Heart left ventricle (tissue), 13 donors: ENCODE results near the gene CALCOCO1.

Experiments used
- POLR2A ChIP-seq, 2 donors: fragments of 450-650 bp; IDR thresholded peaks; one replicate each; pipeline ENCODE4 v1.6.1; 2017; ENCODE audit warnings: antibody characterized with exemption in 2 of 2, mild to moderate bottlenecking in 2 of 2, moderate library complexity in 2 of 2
- TF ChIP-seq, protein P1 (sequence below), 12 donors: fragments of 200-600 bp; sonication (generic) in 4 of 12; IDR thresholded peaks; one replicate each; pipeline versions ENCODE4 v1.5.0 to v1.8.0; 2018 to 2022; ENCODE audit warnings: antibody characterized with exemption in 12 of 12, mild to moderate bottlenecking in 5 of 12
- donor health status: ischemic (EF 13 %, LVEDD 7.1; RV severe dilation, severe dysfunction).
- donor health status: DM: no; HTN: yes; CAD: no.
- donor health status: DM: no; HTN: no; CAD: no.
- donor health status: ischemic (EF 25% LVEDD 6.9; RV normal size, moderate dysfunction).
- donor health status: ischemic (EF 25% LVEDD 5.7; RV mildly dilated, moderate dysfunction).
- donor health status: ischemic (EF 35%, LVEDD 5.7; RV mildly dilated, moderate dysfunction).
- donor health status: nonischemic (EF 11% LVEDD 7.7; RV severe dilation, severe dysfunction).
- donor health status: DM: yes; HTN: yes; CAD: no.
- donor health status: PGD.
- donor health status: ischemic (EF 29% LVEDD 5.4; RV normal size, mild dysfunction).
- donor health status: nonischemic (EF 23%, LVEDD 6.1; RV moderate dilation, normal function).

DNA sequence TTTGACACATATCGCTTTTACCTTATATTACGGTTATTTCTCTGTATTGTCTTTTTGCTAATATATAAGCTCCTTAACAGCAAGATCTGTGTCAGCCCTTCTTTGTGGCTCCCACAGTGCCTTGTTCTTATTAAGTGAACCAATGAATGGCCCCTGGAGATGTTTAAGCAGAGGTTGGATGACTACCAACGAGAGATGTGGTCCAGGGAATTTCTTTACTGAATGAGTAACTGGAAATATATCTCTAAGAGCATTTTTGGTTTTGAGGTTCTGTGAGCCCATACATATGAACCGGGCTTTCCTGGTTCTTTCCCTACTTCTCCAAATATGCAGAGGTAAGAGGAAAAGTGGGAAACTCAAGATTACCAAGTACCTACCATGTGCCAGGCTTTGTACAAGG, 23.5 kb downstream of the CALCOCO1 start:
- TF ChIP-seq, protein P1, sequence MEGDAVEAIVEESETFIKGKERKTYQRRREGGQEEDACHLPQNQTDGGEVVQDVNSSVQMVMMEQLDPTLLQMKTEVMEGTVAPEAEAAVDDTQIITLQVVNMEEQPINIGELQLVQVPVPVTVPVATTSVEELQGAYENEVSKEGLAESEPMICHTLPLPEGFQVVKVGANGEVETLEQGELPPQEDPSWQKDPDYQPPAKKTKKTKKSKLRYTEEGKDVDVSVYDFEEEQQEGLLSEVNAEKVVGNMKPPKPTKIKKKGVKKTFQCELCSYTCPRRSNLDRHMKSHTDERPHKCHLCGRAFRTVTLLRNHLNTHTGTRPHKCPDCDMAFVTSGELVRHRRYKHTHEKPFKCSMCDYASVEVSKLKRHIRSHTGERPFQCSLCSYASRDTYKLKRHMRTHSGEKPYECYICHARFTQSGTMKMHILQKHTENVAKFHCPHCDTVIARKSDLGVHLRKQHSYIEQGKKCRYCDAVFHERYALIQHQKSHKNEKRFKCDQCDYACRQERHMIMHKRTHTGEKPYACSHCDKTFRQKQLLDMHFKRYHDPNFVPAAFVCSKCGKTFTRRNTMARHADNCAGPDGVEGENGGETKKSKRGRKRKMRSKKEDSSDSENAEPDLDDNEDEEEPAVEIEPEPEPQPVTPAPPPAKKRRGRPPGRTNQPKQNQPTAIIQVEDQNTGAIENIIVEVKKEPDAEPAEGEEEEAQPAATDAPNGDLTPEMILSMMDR (IDR thresholded peaks at IDR 0.05): no peak
- no peak for TF ChIP-seq POLR2A (IDR thresholded peaks at IDR 0.05)
